OCI-LY1 (cell line): ENCODE results near the gene TCF4.

ENCODE experiments used
- H2AFZ ChIP-seq: fragments of 200-600 bp; sonication (generic), shearing (Covaris generic); 2 replicates; pipeline ENCODE4 v1.6.0; 2014; ENCODE audit warnings: antibody characterized with exemption, mild to moderate bottlenecking, low read length
- H3F3A ChIP-seq: fragments of 200-600 bp; sonication (generic), shearing (Covaris generic); 2 replicates; pipeline ENCODE4 v1.6.0; 2014; ENCODE audit warnings: mild to moderate bottlenecking, antibody characterized with exemption, low read length, moderate library complexity; ENCODE audit not compliant: insufficient read depth
- H3K27ac ChIP-seq: fragments of 200-600 bp; sonication (generic); 2 replicates; pipeline ENCODE4 v1.5.1; 2014; ENCODE audit warnings: low read length, mixed run types, mild to moderate bottlenecking, low read depth; ENCODE audit not compliant: poor library complexity, severe bottlenecking
- H3K27me3 ChIP-seq: fragments of 200-600 bp; sonication (generic); 2 replicates; pipeline ENCODE4 v1.6.0; 2014; ENCODE audit warnings: antibody characterized with exemption, mild to moderate bottlenecking, low read length, moderate library complexity; ENCODE audit not compliant: insufficient read depth
- H3K36me3 ChIP-seq: fragments of 200-600 bp; sonication (generic); 2 replicates; pipeline ENCODE4 v1.6.1; 2014; ENCODE audit warnings: mild to moderate bottlenecking, antibody characterized with exemption, low read length, moderate library complexity, mixed read lengths; ENCODE audit not compliant: insufficient read depth
- H3K4me1 ChIP-seq: fragments of 200-600 bp; sonication (generic); 2 replicates; pipeline ENCODE4 v1.5.1; 2014; ENCODE audit warnings: mild to moderate bottlenecking, low read length, moderate library complexity; ENCODE audit not compliant: insufficient read depth, severe bottlenecking
- H3K4me2 ChIP-seq: fragments of 200-600 bp; sonication (generic), shearing (Covaris generic); 2 replicates; pipeline ENCODE4 v1.6.1; 2014; ENCODE audit warnings: low read length
- H3K4me3 ChIP-seq: fragments of 200-600 bp; sonication (generic); 2 replicates; pipeline ENCODE4 v1.5.1; 2014; ENCODE audit warnings: low read length, low read depth, mild to moderate bottlenecking, mixed read lengths; ENCODE audit not compliant: poor library complexity, severe bottlenecking
- H3K79me2 ChIP-seq: fragments of 200-600 bp; shearing (Covaris generic); 2 replicates; pipeline ENCODE4 v1.6.1; 2016; ENCODE audit warnings: mixed run types, low read length, mixed read lengths; ENCODE audit not compliant: insufficient read depth
- H3K9ac ChIP-seq: fragments of 200-600 bp; sonication (generic), shearing (Covaris generic); 2 replicates; pipeline ENCODE4 v1.6.1; 2014; ENCODE audit warnings: mild to moderate bottlenecking, low read length, mixed read lengths
- H3K9me2 ChIP-seq: fragments of 200-600 bp; sonication (generic), shearing (Covaris generic); 2 replicates; pipeline ENCODE4 v1.6.1; 2014; ENCODE audit warnings: low read depth, mild to moderate bottlenecking, low read length, mixed read lengths
- H3K9me3 ChIP-seq: fragments of 200-600 bp; shearing (Covaris generic); 2 replicates; pipeline ENCODE4 v1.6.1; 2014; ENCODE audit warnings: low read length, mixed read lengths
- H4K20me1 ChIP-seq: fragments of 200-600 bp; sonication (generic), shearing (Covaris generic); 2 replicates; pipeline ENCODE4 v1.6.0; 2016; ENCODE audit warnings: mild to moderate bottlenecking, low read length; ENCODE audit not compliant: insufficient read depth
- CTCF ChIP-seq: fragments of 200-600 bp; sonication (generic), shearing (Covaris generic); IDR thresholded peaks from 2 replicates; pipeline ENCODE4 v1.5.1; 2017; ENCODE audit warnings: mild to moderate bottlenecking, antibody characterized with exemption, low read length, moderate library complexity, mixed read lengths
- EZH2 ChIP-seq: fragments of 200-600 bp; sonication (generic), shearing (Covaris generic); IDR thresholded peaks from 2 replicates; pipeline ENCODE4 v1.8.0; 2017; ENCODE audit warnings: borderline replicate concordance, mixed run types, mild to moderate bottlenecking, antibody characterized with exemption, low read length, moderate library complexity, mixed read lengths

TCF4 gene

GRCh38 chr18:55306359-55307024 lies 281.5 kb downstream of the TCF4 start:
- TF ChIP-seq CTCF (no peak), EZH2 (no peak)
- peaks cover 15% of the 10 kb centered on the region for H3K36me3 ChIP-seq
- H3K9me2 ChIP-seq = no peaks in the 10 kb centered on the region
- H3F3A ChIP-seq = no peaks in the 10 kb centered on the region; the same call in 1 of the 2 replicates
- no peak overlapping the region for H3K9ac ChIP-seq
- no peak overlapping the region for H3K27ac ChIP-seq
- H3K27me3 ChIP-seq = no peaks in the 10 kb centered on the region
- peaks cover 11% of the 10 kb centered on the region for H3K4me1 ChIP-seq
- no peaks in the 10 kb centered on the region for H3K9me3 ChIP-seq
- no peak overlapping the region for H3K4me3 ChIP-seq
- H3K79me2 ChIP-seq = peaks cover 51% of the 10 kb centered on the region
- no peak overlapping the region for H2AFZ ChIP-seq
- no peak overlapping the region for H3K4me2 ChIP-seq
- no peaks in the 10 kb centered on the region for H4K20me1 ChIP-seq

- Histone ChIP-seq H3K9ac (no peak overlapping the region), H4K20me1 (no peaks in the 10 kb centered on the region), H2AFZ (no peak overlapping the region), H3F3A (no peaks in the 10 kb centered on the region; the same call in 1 of the 2 replicates), H3K4me1 (peaks cover 13% of the 10 kb centered on the region), H3K27ac (no peak overlapping the region), H3K27me3 (no peaks in the 10 kb centered on the region), H3K9me2 (no peaks in the 10 kb centered on the region), H3K9me3 (no peaks in the 10 kb centered on the region), H3K4me3 (no peak overlapping the region), H3K4me2 (no peak overlapping the region), H3K36me3 (peaks cover 15% of the 10 kb centered on the region), H3K79me2 (peaks cover 43% of the 10 kb centered on the region)
- no peak for TF ChIP-seq EZH2
- no peak for TF ChIP-seq CTCF
Observed at GRCh38 chr18:55302167-55302833, 285.7 kb downstream of the TCF4 start.

- no peak overlapping the region for H3K4me3 ChIP-seq
- H3K36me3 ChIP-seq = peaks cover 15% of the 10 kb centered on the region
- peaks cover 13% of the 10 kb centered on the region for H3K4me1 ChIP-seq
Observed at GRCh38 chr18:55301824-55302166, 286.2 kb downstream of the TCF4 start.

More at GRCh38 chr18:55301824-55302166, 286.2 kb downstream of the TCF4 start:
- Histone ChIP-seq H3K27ac (no peak overlapping the region), H3K4me2 (no peak overlapping the region), H3K79me2 (peaks cover 43% of the 10 kb centered on the region), H3K27me3 (no peaks in the 10 kb centered on the region), H3F3A (no peaks in the 10 kb centered on the region; the same call in 1 of the 2 replicates), H3K9me3 (no peaks in the 10 kb centered on the region), H3K9me2 (no peaks in the 10 kb centered on the region), H3K9ac (no peak overlapping the region), H2AFZ (no peak overlapping the region), H4K20me1 (no peaks in the 10 kb centered on the region)
- TF ChIP-seq EZH2 = no peak
- no peak for TF ChIP-seq CTCF
